ENCODE results near the gene LAYN. TPM values are rescaled to one million over a fixed set of nuclear protein-coding genes. Genes with fewer than 3 reads are reported as not detected.
A peak's percentile ranks its signal among the peaks of the same experiment; 100 is the strongest.

LAYN gene
- total and polyA plus RNA-seq, 9 of the 15 experiments (the other 6 are each of a cell fraction or from before 2014, with no cell fraction given), result not detected

GRCh38 chr11:111601979-111602864 is 61.7 kb downstream of the LAYN start, which contains the start of gene SIK2 (continued):
- TF ChIP-seq E2F5 (CRISPR knock-in tag; IDR thresholded peaks at IDR 0.05), result peak; percentile 87; the same call in 1 of the 2 replicates
- TF ChIP-seq HOXB6 (CRISPR knock-in tag; IDR thresholded peaks at IDR 0.05; ENCODE audit: borderline replicate concordance), result no peak
- TF ChIP-seq ZFP91 (CRISPR knock-in tag; IDR thresholded peaks at IDR 0.05), result 0 out of 2 replicates have a peak, but pooled peaks have one; percentile 21
- TF ChIP-seq TRIM24 (IDR thresholded peaks at IDR 0.05), result peak in 1 of 2 experiments; percentile 25; a peak in 1 of 4 replicates
- peak in 1 of 3 experiments; percentile 39 for TF ChIP-seq YY1 (IDR thresholded peaks at IDR 0.05; ENCODE audit: borderline replicate concordance in 1 of 3, control insufficient read depth in 1 of 3, extremely low read depth in 1 of 3, insufficient read depth in 3 of 3, insufficient read length in 1 of 3, insufficient replicate concordance in 2 of 3, low read depth in 1 of 3, low read length in 2 of 3)
- TF ChIP-seq PHB2 (IDR thresholded peaks at IDR 0.05; ENCODE audit: low read depth), result no peak
- TF ChIP-seq ZNF512 (tag; IDR thresholded peaks at IDR 0.05), result no peak
- TF ChIP-seq MAFF (IDR thresholded peaks at IDR 0.05; ENCODE audit: low read length), result no peak
- TF ChIP-seq MTA2 (IDR thresholded peaks at IDR 0.05; ENCODE audit: low read depth), result no peak
- TF ChIP-seq ZNF318 (IDR thresholded peaks at IDR 0.05; ENCODE audit: borderline replicate concordance in 1 of 2, low read depth in 1 of 2), result no peak
- no peak for TF ChIP-seq RBM14 (IDR thresholded peaks at IDR 0.05; ENCODE audit: borderline replicate concordance, insufficient read depth, low read depth, low read length)
- 0 out of 2 replicates have a peak, but pooled peaks have one; percentile 15 for TF ChIP-seq RUNX1 (IDR thresholded peaks at IDR 0.05; ENCODE audit: low read depth)

Data from K562 (cell line).